ENCODE data around the gene SLC22A23.

GRCh38 chr6:3458706-3459421 lies 2.0 kb upstream of the SLC22A23 start:
- no peak for TF ChIP-seq CTCF (IDR thresholded peaks at IDR 0.05; ENCODE audit: insufficient read depth, low read depth, low read length)
- no peak for TF ChIP-seq EZH2 (IDR thresholded peaks at IDR 0.05; ENCODE audit: insufficient read depth, low read length)
